Fibroblast of skin of abdomen (primary cell): ENCODE data around the gene ZDHHC24.

Experiments used
- DNase-seq: peaks from one replicate; pipeline ENCODE4 v3.0.0-alpha.2; 2013

Gene ZDHHC24

DNA sequence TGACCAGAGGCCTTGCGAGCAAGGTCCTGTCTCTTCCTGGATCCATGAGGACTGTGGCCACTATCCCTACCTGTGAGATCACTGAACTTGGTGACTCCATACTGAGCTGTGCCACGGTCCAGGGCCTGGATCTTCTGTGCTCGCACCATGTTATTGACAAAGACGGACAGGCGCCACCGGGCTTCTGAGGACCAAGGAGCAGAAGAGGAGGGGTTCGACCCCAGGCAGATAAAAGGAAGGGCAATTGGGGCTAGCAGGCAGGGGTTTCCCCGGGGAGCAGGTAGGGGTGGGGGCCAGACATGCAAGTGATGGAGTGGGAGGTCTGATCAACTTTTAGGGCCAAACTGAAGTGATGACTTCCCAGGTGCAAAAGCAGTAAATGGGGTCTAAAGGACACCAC, 20.4 kb upstream of the ZDHHC24 start:
- no peak for DNase-seq

DNA sequence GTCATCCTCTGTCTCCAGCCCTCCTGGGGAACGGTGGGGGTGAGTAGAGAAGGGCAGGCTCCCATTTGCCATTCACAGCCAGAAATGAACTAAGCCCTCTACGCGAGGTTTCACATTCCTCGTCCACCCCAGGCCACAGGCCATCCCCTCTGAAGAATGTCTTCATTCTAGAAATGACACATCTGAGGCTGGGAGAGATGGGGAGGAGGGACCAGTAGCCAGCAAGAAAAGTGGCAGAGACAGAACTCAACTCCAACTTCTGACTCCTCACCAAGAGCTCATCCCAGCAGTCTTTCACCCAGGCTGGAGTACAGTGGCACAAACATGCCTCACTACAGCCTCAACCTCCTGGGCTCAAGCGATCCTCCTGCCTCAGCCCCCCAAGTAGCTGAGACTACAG, 19.1 kb upstream of the ZDHHC24 start:
- DNase-seq: no peak

DNA sequence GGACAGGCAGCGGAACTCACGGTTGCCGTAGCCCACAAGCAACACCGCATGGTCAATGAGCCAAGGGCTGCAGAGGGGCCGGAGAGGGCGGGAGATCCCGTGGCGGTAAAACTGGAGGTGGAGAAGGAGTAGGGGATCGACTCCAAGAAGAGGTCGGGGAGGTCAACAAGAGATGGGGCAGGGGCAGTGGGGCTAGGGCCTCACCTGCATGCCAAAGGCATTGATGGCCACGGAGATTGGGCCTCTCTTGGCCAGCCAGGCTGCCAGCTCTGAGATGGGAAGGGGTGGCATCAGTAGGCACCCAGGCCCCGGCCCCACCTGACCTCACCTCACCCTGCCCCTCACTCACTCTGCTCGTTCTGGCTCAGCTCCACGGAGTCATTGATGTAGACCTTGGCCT, 18.7 kb upstream of the ZDHHC24 start:
- no peak for DNase-seq

DNA sequence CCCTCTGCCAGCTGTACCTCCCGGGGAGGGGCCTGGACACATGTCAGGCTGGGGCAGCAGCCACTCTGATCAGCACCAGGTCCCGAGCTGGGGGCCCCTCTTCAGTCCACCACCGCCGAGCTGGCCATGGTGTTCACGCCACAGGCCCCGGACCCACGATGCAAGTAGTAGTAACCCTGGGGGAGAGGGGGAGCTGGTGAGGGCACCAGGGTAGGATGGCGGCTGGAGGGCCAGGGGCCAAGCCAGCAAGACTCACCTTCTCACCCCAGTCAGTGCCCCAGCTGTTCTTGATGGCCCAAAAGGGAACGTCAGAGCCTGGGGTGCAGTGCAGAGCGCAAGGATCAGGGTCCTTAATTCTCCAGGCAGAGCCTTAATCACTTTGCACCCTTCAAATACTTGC, 18.0 kb upstream of the ZDHHC24 start:
- no peak for DNase-seq

DNA sequence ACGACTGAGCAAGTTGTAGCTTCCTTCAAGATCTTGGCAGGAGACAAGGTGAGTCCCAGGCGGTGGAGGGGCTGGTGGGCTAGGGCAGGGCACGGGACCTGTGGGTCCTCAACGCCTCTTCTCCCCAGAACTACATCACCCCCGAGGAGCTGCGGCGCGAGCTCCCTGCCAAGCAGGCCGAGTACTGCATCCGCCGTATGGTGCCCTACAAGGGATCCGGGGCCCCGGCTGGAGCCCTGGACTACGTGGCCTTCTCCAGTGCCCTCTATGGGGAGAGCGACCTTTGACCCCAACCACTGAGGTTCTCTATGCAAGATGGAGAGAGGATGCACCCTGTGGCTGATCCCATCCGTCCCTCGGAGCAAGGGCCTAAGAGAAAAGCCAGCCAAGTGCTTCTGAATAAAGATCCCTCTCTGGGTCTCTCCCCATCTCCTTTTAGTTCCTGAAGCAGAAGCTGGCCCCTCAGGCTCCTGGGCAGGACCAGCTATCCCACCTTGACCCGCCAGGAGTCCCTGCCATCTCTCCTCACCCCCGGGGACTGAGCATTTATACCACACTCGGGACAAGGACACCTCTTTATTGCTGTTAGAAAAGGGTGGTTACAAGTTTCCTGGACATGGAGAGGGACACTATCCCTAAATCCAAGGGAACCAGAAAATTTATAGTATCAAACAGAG, 17.2 kb upstream of the ZDHHC24 start:
- no peak for DNase-seq

DNA sequence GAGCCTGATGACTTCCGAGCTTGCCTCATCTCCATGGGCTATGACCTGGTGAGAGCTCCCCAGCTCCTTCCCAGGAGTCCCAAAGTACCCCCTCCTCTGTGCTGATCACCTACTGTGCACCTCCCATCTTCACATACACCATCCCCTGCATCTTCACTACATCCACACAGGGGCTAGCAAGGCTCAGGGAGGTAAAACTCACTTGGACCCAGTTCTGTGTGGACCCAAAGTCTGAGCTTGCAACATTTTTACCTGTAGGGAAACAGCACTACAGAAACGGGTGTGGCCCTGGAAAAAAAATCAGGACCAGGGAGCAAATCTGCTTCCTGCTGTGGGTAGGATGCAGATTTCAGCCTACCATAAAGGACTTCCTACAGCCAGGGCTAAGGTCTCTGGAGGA, 16.4 kb upstream of the ZDHHC24 start:
- DNase-seq: no peak

DNA sequence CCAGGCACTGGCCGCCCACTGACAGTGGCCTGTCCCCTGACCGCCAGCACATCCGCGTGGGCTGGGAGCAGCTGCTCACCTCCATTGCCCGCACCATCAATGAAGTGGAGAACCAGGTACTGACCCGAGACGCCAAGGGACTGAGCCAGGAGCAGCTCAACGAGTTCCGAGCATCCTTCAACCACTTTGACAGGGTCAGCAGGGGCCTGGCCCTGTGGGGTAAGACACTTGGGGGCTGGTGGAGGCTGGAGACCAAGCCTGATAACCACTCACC, 16.1 kb upstream of the ZDHHC24 start:
- DNase-seq: no peak

DNA sequence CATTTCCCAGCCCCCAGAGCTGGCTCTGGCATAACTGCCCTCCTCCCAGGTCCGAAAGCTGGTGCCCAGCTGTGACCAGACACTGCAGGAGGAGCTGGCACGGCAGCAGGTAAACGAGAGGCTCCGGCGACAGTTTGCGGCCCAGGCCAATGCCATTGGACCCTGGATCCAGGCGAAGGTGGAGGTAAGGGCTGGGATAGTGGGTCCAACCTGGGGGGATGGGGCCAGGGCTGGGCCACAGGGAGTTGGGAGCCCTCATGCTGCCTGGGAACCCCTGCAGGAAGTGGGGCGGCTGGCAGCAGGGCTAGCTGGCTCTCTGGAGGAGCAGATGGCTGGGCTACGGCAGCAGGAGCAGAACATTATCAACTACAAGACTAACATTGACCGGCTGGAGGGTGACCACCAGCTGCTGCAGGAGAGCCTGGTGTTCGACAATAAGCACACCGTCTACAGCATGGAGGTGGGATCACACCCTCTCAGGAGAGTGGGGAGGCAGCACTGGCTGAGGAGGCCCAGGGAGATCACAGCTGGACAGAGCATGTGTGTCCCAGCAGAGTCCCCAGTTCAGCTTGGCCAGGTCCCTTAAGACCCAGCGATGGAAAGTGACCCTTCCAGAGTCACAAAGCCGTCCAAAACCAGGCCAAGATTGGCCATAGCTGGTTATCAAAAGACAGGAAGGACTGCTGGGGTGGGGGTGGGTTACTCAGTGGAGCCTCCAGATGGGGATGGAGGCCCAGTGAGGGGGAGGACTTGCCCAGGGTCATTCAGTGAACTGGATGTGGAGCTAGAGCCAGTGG, 15.5 kb upstream of the ZDHHC24 start:
- no peak for DNase-seq

DNA sequence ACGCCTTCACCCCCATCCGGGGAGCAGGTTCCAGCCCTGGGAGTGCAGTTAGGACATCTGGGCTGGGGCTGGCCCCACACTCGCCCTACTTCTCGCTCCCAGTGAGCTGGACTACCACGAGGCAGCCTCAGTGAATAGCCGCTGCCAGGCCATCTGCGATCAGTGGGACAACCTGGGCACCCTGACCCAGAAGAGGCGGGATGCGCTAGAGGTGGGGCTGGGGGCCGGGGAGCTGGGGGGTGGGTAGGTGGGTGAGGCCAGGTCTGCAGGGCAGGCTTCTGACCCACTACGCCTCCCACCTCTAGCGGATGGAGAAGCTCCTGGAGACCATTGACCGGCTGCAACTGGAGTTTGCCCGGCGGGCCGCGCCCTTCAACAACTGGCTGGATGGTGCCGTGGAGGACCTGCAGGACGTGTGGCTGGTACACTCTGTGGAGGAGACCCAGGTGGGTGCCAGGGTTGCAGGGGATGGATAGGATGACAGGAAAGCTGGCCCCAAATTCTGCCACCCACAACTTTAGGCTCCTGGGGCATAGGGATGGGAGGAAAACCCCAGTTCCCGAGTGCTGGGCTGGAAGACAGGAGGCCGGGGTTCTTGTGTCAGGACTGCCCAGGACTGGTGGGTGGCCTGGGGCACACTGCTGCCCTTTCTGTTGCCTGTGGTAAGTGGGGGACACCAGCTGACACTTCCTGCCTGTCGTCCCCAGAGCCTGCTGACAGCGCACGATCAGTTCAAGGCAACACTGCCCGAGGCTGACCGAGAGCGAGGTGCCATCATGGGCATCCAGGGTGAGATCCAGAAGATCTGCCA, 14.2 kb upstream of the ZDHHC24 start:
- DNase-seq: no peak

DNA sequence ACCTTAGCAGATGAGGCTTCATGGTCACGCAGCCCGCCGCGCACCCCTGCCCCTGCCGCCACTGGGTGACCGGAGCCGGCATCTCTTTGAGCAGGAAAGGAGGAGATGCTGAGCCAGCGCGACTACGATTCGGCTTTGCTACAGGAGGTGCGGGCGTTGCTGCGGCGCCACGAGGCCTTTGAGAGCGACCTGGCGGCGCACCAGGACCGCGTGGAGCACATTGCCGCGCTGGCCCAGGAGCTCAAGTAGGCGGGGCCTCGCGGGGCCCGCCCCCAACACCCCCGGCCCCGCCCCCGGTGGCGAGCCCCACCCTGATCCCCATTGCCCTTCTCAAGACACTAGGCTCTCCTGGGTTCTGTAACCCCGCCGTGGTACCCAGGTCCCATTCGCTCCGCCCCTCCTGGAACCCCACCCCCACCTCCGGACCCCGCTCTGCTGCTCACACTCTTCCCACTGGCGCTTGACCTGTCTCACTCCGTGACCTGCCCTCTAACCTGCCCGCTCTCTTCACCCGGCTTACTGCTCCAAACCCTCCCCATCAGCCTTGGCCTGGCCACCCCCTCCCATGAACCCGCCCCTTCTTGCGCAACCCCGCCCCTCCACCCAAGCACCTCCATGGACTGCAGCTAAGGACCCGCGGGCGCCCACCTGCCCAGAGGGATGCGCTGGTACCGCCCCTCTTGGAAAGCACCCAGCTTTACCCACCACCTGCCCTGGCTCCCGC, 13.5 kb upstream of the ZDHHC24 start:
- DNase-seq: no peak

DNA sequence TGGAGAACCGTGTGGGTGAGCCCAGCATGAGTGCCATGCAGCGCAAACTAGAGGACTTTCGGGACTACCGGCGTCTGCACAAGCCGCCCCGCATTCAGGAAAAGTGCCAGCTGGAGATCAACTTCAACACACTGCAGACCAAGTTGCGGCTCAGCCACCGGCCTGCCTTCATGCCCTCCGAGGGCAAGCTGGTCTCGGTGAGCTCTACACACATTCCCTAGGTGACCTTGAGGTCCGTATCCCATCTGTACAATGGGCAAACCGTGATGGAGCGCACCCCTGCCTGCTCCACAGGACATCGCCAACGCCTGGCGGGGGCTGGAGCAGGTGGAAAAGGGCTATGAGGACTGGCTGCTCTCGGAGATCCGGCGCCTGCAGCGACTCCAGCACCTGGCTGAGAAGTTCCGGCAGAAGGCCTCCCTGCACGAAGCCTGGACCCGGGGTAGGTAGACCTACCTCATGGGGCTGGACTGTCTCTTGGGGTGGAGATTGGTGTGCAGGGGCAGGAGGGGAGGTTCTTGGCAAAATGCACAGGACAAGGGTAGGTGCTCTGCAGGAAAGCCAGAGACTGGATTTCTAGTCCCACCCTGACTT, 12.0 kb upstream of the ZDHHC24 start:
- DNase-seq: no peak

DNA sequence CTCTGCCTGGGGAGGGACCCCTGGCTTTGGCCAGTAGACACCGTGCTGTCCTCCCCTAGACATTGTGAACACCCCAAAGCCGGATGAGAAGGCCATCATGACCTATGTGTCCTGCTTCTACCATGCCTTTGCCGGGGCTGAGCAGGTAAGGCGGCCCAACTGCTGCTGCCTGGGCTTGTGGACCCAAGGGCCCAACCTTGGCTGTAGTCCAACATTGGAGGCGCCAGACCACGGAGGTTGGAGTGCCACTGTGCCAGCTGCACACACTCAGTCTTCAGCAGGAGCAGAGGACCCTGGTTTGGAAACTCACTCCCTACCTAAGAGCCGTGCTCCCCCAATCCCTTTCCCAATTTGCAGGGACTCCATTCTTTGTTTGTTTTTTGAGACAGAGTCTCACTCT, 10.2 kb upstream of the ZDHHC24 start:
- no peak for DNase-seq

DNA sequence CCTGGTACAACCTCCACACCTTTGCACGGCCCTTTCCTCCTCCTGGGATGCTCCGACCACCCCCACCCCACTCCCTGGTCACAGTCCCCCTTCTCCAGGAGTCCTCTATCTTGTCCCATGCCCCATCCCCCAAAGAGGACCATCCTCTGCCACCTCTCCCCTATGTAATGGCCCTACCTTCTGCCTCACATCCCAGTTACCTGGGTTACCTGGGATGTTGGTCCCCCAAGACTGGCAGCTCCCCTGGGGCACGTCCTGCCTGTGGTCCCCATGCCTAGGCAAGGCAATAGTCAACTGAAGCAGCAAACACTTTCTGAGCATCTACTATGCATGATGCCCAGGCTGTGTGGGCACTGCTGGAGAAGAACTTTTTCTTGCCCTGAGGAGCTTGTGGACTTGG, 9.6 kb upstream of the ZDHHC24 start:
- DNase-seq: no peak

DNA sequence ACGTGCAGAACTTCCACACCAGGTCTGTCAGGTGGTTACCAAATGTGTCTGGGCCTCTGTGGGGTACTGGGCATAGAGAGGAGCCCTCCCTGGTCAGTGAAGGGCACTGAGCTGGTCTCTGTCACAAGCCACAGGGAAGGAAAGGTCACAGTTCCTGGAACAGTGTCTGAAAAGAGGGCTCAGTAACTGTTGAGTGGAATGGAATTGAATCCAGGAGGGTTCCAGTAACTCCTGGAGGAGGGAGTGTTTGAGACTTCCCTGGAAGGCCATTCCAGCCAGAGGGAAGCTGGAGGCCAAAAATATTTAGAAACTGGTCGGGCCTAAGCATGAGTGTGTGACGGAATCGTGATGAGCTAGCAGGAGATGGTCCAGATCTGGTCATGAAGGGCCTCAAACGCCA, 8.8 kb upstream of the ZDHHC24 start:
- no peak for DNase-seq

DNA sequence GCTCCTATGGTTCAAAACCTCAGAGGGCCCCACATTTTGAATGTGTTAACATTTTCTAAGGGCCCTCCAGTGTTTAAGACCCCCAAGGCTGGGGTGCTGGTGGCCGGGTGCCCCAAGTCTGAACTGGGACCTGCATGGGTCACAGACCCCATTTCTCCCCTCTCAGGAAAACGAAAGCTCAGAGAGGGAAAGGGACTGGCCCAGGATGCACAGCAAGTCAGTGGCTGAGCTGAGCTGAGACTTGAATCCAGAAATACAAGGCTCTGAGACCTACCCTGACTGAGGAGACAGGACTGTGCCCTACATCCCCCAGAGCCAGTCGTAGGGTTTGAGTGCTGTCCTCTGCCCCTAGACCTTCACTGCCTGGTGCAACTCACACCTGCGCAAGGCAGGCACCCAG, 5.0 kb upstream of the ZDHHC24 start:
- DNase-seq: no peak

DNA sequence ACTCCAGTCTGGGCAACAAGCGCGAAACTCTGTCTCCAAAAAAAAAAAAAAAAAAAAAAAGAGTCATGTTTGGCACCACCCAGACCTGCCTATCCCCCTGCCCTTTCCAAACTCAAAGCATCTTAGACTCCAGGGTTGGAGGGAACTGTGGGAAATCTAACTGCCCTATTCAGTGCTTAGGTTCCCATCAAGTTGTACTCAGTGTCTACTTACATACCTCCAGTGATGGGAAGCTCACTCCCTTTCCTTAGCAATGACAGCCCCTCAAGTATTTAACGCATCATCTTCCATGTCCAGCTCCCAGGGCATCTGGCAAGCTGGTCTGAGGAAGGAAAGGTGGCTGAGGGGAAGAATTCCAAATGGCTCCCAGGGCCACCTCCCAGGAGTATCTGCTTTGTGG, 3.8 kb upstream of the ZDHHC24 start:
- no peak for DNase-seq

DNA sequence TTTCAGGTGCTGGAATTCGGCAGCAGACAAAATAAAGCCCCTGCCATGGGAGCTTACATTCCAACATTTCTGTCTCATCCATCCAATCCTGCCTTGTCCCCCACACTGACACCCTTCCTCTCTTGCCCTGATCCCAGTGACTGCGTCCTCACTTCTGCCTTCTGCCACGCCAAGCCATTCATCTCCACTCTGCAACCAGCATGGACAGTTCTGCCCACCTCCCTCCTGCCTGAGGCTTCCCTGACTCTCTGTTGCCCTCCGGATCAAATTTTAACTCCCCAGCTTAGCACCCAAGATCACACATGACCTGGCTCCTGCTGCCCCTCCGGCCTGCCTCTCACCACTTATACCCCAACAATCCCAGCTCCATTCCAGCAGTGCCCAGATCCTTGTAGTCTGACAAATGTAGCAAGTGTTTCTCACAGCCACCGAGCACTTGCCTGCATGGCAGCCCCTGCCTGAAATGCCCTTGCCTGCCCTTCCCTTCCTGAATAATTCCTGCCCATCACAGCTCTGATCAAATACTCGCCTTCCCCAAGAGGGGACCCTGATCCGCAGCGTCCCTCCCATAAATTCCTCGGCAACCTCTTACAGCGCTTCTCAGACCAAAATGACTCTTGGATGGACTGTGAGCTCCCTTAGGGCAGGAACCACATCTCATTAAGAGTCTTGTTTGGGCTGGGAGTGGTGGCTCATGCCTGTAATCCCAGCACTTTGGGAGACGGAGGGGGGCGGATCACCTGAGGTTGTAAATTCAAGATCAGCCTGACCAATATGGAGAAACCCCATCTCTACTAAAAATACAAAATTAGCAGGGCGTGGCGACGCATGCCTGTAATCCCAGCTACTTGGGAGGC, 3.2 kb upstream of the ZDHHC24 start:
- no peak for DNase-seq

DNA sequence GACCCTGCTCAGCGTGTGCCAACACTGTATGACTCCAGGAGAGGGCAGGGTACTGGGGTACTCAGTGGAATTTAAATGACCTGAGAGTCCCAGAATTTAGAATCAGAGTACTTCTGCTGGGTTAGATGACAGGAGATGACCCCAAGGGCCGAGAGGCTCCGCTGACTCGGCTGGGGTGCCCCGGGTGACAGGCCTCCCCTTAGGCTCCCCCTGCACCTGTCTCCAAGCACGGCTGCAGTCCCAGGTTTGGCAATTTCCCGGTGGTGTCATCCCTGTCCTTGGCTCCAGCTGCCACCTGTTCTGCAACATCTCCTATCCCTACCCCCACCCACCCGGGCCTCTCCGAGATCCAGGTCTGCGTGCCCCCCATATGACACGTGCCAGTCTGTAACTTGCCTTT, 2.2 kb upstream of the ZDHHC24 start:
- no peak for DNase-seq

DNA sequence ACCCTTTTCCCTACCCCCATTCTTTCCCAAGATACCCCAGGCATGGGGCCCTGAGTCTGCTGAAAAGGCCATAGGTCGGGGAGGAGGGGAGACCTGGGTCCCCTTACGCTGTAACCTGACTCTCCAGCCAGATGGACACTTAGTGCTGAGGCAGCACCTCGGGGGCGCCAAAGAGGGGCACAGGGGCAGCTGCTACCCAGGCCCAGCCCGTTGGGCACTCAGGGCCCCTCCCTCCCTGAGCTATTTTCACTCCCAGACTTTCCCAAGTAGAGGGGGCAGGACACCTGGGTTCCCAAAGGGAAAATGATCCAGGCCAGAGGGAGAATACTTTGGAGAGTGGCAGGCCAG, 1.8 kb upstream of the ZDHHC24 start:
- DNase-seq: no peak

DNA sequence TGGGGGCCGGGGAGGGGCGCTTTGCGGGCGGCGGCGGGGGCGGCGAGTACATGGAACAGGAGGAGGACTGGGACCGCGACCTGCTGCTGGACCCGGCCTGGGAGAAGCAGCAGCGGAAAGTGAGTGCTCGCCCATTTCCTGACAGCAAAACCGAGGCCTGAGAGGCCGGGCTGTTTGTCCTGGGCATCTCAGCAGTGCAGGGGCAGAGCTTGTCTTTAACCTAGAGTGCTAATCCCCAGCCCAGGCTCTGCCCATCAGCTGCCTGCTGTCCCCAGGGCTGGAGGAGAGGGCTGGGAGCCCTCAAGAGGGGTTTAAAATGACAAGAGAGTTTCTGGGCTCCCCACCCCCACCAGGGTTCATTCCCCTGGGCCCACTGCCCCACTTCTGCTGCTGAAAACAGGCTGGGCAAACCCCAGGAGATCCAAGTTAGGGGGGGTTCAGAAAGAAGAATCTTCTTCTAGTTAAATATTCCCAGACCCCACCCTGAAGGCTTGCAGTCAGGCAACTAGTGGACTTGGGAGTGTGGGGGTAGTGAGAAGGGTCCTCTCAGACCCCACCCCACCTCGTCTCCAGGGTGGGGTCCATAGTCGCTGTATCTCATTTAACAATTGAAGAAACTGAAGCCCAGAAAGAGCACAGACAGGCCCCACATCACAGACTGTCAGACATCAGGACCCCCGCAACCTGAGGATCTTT, 1.3 kb upstream of the ZDHHC24 start:
- no peak for DNase-seq

DNA sequence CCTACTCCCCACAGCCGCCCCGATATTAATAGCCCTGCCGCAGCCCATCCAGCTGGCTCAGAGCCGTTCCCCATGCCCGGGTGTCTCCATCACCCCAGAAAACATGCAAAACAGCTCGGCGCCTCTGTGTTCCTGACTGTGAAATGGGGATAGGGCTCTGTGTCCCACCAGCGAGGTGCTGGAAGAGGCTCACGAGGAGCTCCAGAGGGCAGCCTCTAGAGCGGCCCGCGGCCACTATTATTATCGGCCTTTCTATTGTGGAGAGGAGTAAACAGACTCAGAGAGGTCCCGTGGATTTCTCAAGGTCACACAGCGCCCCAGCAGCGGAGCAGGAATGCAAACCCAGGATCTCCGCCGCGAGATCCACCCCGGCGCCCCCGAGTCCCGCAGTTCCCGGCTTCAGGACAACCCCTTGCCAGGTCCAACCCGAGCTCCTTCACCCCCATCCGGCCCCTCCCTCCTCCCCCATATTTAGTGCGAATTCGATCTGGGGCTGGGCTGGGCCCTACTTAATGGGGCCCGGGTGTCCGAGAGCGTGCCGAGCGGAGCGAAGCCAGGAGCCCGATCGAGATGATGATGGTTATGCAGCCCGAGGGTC, 619 bp upstream of the ZDHHC24 start, which contains the start of gene ACTN3:
Gene ACTN3, plus strand, starts transcription at position 536 of the 598 bp plus-strand sequence. Its CDS starts 35 bp downstream, at position 571.
- peak; percentile 39 for DNase-seq
